G401.6 (cell line): Measurements from ENCODE around the gene CCDC38.
A peak's percentile ranks its signal among the peaks of the same experiment; 100 is the strongest.

Experiments
- FAIRE-seq: peaks from 2 replicates; lab custom pipeline; 2012; peaks lifted over from hg19 to GRCh38; lab: Jason Lieb, UNC

CCDC38 gene

DNA sequence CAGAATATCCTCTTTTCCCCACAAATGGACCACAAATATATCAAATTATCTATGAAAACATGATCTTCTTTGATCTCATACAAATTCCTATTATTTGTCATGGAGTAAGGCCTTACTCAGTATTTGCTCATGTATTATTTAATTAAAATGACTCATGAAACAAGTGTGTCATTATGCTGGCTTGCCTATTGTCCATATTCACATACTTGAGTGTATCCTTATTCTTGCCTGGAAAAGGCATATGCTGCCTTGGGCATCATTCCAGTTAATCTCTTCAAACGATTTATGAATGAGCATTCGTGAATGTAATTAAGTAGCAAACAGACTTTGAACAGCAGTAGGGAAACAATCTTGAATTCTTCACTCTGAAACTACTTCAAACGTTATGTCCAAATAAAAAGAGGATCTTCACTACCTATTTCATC is 106.2 kb downstream of the CCDC38 start:
- no peak for FAIRE-seq

- FAIRE-seq, result no peak
These were observed 107.8 kb downstream of the CCDC38 start for GRCh38 chr12:95834572-95834971.

- FAIRE-seq, result peak; percentile 17
These were observed 111.9 kb downstream of the CCDC38 start for GRCh38 chr12:95830335-95831089.

- FAIRE-seq, result no peak
These were observed 113.0 kb downstream of the CCDC38 start for GRCh38 chr12:95829395-95829794.

- peak; percentile 81 for FAIRE-seq
These were observed 122.2 kb downstream of the CCDC38 start for GRCh38 chr12:95820096-95820703.
